ENCODE measurements around the gene COMT. TPM values are rescaled to one million over a fixed set of nuclear protein-coding genes. Genes with fewer than 3 reads are reported as not detected.

The COMT gene
- total and polyA plus RNA-seq, 9 of the 15 experiments (the other 6 are each of a cell fraction or from before 2014, with no cell fraction given): 12.5 to 351 (median 155) TPM

DNA sequence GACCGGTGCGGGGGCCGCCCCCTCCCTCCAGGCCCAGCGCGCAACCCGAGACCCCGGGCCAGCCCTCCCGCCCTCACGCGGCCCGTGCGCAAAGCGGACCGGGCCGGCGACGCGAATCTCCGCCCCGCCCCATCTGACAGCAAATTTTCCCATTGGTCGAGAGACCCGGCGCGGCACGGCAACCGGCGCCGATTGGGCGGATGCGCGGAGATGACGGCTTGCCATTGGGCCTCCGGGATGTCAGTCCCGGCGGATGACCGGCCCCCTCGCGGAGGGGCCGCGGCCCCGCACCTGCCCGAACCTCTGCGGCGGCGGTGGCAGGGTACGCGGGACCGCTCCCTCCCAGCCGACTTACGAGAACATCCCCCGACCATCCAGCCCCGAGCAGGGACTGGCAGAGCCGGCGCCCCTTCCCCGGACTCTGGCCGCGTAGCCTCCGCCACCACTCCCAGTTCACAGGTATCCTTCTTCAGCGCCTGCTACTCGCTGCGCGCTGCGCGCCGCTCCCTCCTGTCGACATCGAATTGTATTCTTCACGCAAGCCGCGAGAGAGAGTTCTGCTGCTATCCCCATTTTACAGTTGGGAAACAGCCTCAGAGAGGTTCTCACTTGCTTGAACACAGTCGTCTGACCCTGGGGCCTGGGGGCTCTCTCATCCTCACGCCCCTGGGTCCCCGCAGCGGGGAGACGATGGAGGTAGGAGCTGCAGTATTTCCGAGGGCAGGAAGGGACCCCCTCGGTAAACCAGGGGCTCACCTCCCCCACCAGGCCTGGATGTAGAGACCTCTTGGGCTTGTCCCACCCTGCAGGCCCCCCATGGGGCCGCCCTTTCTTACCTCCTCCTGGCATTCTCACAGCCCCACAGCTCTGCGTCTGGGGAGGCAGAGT is 75.4 kb downstream of the COMT start, which contains the start of gene ARVCF (continued):
- TF ChIP-seq HMG20B (CRISPR knock-in tag; IDR thresholded peaks at IDR 0.05) (no peak), FOXJ3 (CRISPR knock-in tag; IDR thresholded peaks at IDR 0.05) (no peak), PRPF4 (IDR thresholded peaks at IDR 0.05; ENCODE audit: insufficient read depth, low read depth, low read length, poor library complexity, severe bottlenecking) (no peak), ATF1 (CRISPR knock-in tag; IDR thresholded peaks at IDR 0.05) (no peak), ATF1 (tag; IDR thresholded peaks at IDR 0.05) (peak; percentile 97), ZNF217 (CRISPR knock-in tag; IDR thresholded peaks at IDR 0.05) (no peak), RBM39 (optimal IDR thresholded peaks at IDR 0.05; ENCODE audit: low read depth, low read length) (no peak), MIER1 (IDR thresholded peaks at IDR 0.05; ENCODE audit: low read depth) (no peak), CBFB (CRISPR knock-in tag; IDR thresholded peaks at IDR 0.05) (no peak), NFRKB (IDR thresholded peaks at IDR 0.05; ENCODE audit: low read depth) (no peak), ZNF584 (CRISPR knock-in tag; IDR thresholded peaks at IDR 0.05; ENCODE audit: low read depth) (no peak), ZBTB7A (IDR thresholded peaks at IDR 0.05; ENCODE audit: borderline replicate concordance, control insufficient read depth, low read depth, low read length) (no peak), MTA3 (IDR thresholded peaks at IDR 0.05; ENCODE audit: borderline replicate concordance) (no peak), PHB (CRISPR knock-in tag; IDR thresholded peaks at IDR 0.05) (no peak), NEUROD1 (IDR thresholded peaks at IDR 0.05; ENCODE audit: borderline replicate concordance, low read depth, low read length, partially characterized antibody) (peak; percentile 100), ZNF780A (CRISPR knock-in tag; IDR thresholded peaks at IDR 0.05) (no peak), CHD1 (IDR thresholded peaks at IDR 0.05; ENCODE audit: low read length) (no peak), GATAD2B (IDR thresholded peaks at IDR 0.05; ENCODE audit: borderline replicate concordance) (no peak), STAG1 (CRISPR knock-in tag; IDR thresholded peaks at IDR 0.05; ENCODE audit: borderline replicate concordance) (no peak), PYGO2 (tag; IDR thresholded peaks at IDR 0.05) (no peak), SMAD1 (IDR thresholded peaks at IDR 0.05; ENCODE audit: low read depth, low read length, partially characterized antibody) (no peak)
- TF ChIP-seq, protein P1, sequence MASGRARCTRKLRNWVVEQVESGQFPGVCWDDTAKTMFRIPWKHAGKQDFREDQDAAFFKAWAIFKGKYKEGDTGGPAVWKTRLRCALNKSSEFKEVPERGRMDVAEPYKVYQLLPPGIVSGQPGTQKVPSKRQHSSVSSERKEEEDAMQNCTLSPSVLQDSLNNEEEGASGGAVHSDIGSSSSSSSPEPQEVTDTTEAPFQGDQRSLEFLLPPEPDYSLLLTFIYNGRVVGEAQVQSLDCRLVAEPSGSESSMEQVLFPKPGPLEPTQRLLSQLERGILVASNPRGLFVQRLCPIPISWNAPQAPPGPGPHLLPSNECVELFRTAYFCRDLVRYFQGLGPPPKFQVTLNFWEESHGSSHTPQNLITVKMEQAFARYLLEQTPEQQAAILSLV (tag; IDR thresholded peaks at IDR 0.05): no peak
- TF ChIP-seq, protein P2, sequence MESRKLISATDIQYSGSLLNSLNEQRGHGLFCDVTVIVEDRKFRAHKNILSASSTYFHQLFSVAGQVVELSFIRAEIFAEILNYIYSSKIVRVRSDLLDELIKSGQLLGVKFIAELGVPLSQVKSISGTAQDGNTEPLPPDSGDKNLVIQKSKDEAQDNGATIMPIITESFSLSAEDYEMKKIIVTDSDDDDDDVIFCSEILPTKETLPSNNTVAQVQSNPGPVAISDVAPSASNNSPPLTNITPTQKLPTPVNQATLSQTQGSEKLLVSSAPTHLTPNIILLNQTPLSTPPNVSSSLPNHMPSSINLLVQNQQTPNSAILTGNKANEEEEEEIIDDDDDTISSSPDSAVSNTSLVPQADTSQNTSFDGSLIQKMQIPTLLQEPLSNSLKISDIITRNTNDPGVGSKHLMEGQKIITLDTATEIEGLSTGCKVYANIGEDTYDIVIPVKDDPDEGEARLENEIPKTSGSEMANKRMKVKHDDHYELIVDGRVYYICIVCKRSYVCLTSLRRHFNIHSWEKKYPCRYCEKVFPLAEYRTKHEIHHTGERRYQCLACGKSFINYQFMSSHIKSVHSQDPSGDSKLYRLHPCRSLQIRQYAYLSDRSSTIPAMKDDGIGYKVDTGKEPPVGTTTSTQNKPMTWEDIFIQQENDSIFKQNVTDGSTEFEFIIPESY (CRISPR knock-in tag; IDR thresholded peaks at IDR 0.05): no peak
- TF ChIP-seq, protein P3, sequence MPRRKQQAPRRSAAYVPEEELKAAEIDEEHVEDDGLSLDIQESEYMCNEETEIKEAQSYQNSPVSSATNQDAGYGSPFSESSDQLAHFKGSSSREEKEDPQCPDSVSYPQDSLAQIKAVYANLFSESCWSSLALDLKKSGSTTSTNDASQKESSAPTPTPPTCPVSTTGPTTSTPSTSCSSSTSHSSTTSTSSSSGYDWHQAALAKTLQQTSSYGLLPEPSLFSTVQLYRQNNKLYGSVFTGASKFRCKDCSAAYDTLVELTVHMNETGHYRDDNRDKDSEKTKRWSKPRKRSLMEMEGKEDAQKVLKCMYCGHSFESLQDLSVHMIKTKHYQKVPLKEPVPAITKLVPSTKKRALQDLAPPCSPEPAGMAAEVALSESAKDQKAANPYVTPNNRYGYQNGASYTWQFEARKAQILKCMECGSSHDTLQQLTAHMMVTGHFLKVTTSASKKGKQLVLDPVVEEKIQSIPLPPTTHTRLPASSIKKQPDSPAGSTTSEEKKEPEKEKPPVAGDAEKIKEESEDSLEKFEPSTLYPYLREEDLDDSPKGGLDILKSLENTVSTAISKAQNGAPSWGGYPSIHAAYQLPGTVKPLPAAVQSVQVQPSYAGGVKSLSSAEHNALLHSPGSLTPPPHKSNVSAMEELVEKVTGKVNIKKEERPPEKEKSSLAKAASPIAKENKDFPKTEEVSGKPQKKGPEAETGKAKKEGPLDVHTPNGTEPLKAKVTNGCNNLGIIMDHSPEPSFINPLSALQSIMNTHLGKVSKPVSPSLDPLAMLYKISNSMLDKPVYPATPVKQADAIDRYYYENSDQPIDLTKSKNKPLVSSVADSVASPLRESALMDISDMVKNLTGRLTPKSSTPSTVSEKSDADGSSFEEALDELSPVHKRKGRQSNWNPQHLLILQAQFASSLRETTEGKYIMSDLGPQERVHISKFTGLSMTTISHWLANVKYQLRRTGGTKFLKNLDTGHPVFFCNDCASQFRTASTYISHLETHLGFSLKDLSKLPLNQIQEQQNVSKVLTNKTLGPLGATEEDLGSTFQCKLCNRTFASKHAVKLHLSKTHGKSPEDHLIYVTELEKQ (CRISPR knock-in tag; IDR thresholded peaks at IDR 0.05): no peak
